K562 (cell line): ENCODE results near the gene CENPX. TPM values are rescaled to one million over a fixed set of nuclear protein-coding genes. Genes with fewer than 3 reads are reported as not detected.

ENCODE experiments used
- ATAC-seq: fragments of 200-7000 bp; cut with Tn5 transposase; 3 replicates; pipeline ENCODE4 v1.9.1; 2020; ENCODE audit warnings: moderate library complexity
- BruUV-seq: library from RNA; stranded (reverse); fragments of 400-500 nt; replicated peaks from 2 replicates; lab custom pipeline; 2021; lab: Mats Ljungman, UMichigan
- CTCF ChIA-PET: fragments of 300-600 bp; formaldehyde crosslinking; extraction: SDS; loops from one replicate; lab custom pipeline; 2021; ENCODE audit warnings: low intra/inter-chr PET ratio; lab: Yijun Ruan, JAX
- POLR2A ChIA-PET: fragments of 300-600, 350-650 bp; sonication (Branson Sonifier 250); formaldehyde crosslinking; extraction: SDS; loops from one replicate; lab custom pipeline; 2021; ENCODE audit warnings: antibody characterized with exemption, inconsistent platforms; lab: Yijun Ruan, JAX
- DNase-seq, 4 experiments: peaks; one replicate each; pipeline versions ENCODE4 v3.0.0 to v3.0.0-alpha.2; 2011 to 2018; ENCODE audit warnings: low spot score in 3 of 4, mixed read lengths in 3 of 4; ENCODE audit errors: extremely low read depth in 1 of 4
- FAIRE-seq: peaks from 2 replicates; lab custom pipeline; 2011; peaks lifted over from hg19 to GRCh38; lab: Jason Lieb, UNC
- H2AFZ ChIP-seq: 2 replicates; pipeline ENCODE4 v1.6.0; 2011; ENCODE audit warnings: low read depth, low read length, control low read depth, inconsistent platforms
- H3K27ac ChIP-seq: fragments of 200-600 bp; 3 replicates; pipeline ENCODE4 v1.8.0; 2011; ENCODE audit warnings: low read depth, mild to moderate bottlenecking, control low read depth, inconsistent platforms, low read length, moderate library complexity, mixed read lengths; ENCODE audit errors: extremely low read depth
- H3K27me3 ChIP-seq, 2 experiments: fragments of 300-600 bp in 1 of 2; 2 replicates in 1 of 2; 3 replicates in 1 of 2; pipeline versions ENCODE4 v1.6.0 to v1.8.0; 2011; ENCODE audit warnings: inconsistent platforms in 2 of 2, low read length in 2 of 2, mild to moderate bottlenecking in 1 of 2, mixed read lengths in 1 of 2, moderate library complexity in 1 of 2; ENCODE audit not compliant: control insufficient read depth in 2 of 2, insufficient read depth in 2 of 2
- H3K36me3 ChIP-seq: fragments of 300-600 bp; 3 replicates; pipeline ENCODE4 v1.8.0; 2011; ENCODE audit warnings: mild to moderate bottlenecking, low read length, inconsistent platforms; ENCODE audit not compliant: control insufficient read depth, insufficient read depth
- H3K4me1 ChIP-seq, 2 experiments: fragments of 200-600 bp in 1 of 2; replicated peaks in 1 of 2; 2 replicates in 1 of 2; 3 replicates in 1 of 2; pipeline versions ENCODE4 v1.5.1 to v1.8.0; 2011; ENCODE audit warnings: inconsistent platforms in 2 of 2, low read length in 2 of 2, mild to moderate bottlenecking in 1 of 2, mixed read lengths in 1 of 2, moderate library complexity in 1 of 2; ENCODE audit not compliant: control insufficient read depth in 2 of 2, insufficient read depth in 2 of 2
- H3K4me2 ChIP-seq: 2 replicates; pipeline ENCODE4 v1.6.1; 2011; ENCODE audit warnings: low read length, control low read depth, inconsistent platforms, mixed read lengths; ENCODE audit not compliant: insufficient read depth
- H3K4me3 ChIP-seq: fragments of 200-600 bp; sonication (generic), shearing (Covaris generic); 2 replicates; pipeline ENCODE4 v1.5.1; 2016; ENCODE audit warnings: control low read depth, inconsistent platforms
- H3K79me2 ChIP-seq: fragments of 200-600 bp; 3 replicates; pipeline ENCODE4 v1.8.0; 2011; ENCODE audit warnings: low read length, inconsistent platforms; ENCODE audit not compliant: control insufficient read depth, insufficient read depth
- H3K9ac ChIP-seq, 2 experiments: 2 replicates each; pipeline versions ENCODE4 v1.6.0 to v1.6.1; 2011; ENCODE audit warnings: low read depth in 2 of 2, low read length in 2 of 2, control low read depth in 1 of 2, inconsistent platforms in 1 of 2, mild to moderate bottlenecking in 1 of 2, mixed read lengths in 1 of 2; ENCODE audit not compliant: insufficient read depth in 1 of 2
- H3K9me1 ChIP-seq: one replicate; pipeline ENCODE4 v1.6.0; 2011; ENCODE audit warnings: inconsistent platforms, mild to moderate bottlenecking, low read length, moderate library complexity; ENCODE audit not compliant: control insufficient read depth, insufficient read depth
- H3K9me3 ChIP-seq: replicated peaks from 2 replicates; pipeline ENCODE4 v1.5.1; 2011; ENCODE audit warnings: low read depth, low read length, inconsistent platforms; ENCODE audit not compliant: control insufficient read depth, insufficient read depth
- H4K20me1 ChIP-seq: replicated peaks from 2 replicates; pipeline ENCODE4 v1.6.1; 2011; ENCODE audit warnings: low read length, inconsistent platforms, mixed read lengths; ENCODE audit not compliant: control insufficient read depth, insufficient read depth
- RBFOX2 ChIP-seq: fragments of 200-400 bp; formaldehyde crosslinking; IDR thresholded peaks from 2 replicates; pipeline ENCODE4 v1.6.1; 2017; ENCODE audit warnings: low read depth, mild to moderate bottlenecking, low read length, moderate library complexity
- ZNF121 ChIP-seq: sonication (generic); formaldehyde crosslinking; conservative IDR thresholded peaks from 2 replicates; pipeline ENCODE4 v1.8.0; 2022; ENCODE audit warnings: missing genetic modification reagents
- WGBS: fragments of 100-300 bp; shearing (Covaris generic); methylation state at CpG from one replicate; pipeline ENCODE4 v1.1.6; 2016; ENCODE audit warnings: low coverage, mixed read lengths; ENCODE audit not compliant: insufficient coverage; ENCODE audit errors: missing lambda C conversion rate; 5-methylcytosine and 5-hydroxymethylcytosine counted together
- in situ Hi-C: fragments of 300-500 bp; cut with MboI; formaldehyde crosslinking; loops from 4 replicates; pipeline ENCODE4 v1.15.0; 2018; ENCODE audit warnings: inconsistent platforms, mixed read lengths
- intact Hi-C: fragments of 100-400 bp; cut with micrococcal nuclease; formaldehyde crosslinking; loops from 2 replicates; pipeline ENCODE4 v1.14.2; 2022
- polyA plus RNA-seq, 8 experiments: library from polyadenylated mRNA; depleted of rRNA in 4 of 8; stranded (reverse) in 5 of 8; unstranded in 3 of 8; fragments of >200 nt; fragmentation: Nextera tagmentation in 2 of 8; fragmentation: Illumina TruSeq in 1 of 8; extraction: Ambion mirVana in 2 of 8; extraction: Trizol in 1 of 8; gene quantifications; 2 replicates each; pipeline versions ENCODE4 v1.2.1 to v1.2.3, GENCODE V29; 2011 to 2014; ENCODE audit warnings: inconsistent platforms in 1 of 8, missing spikeins in 1 of 8
- total RNA-seq, 7 experiments: library from RNA; depleted of rRNA in 6 of 7; stranded (reverse); fragments of >200 nt in 6 of 7; fragmentation: Illumina TruSeq in 2 of 7; extraction: Trizol in 2 of 7; gene quantifications; 2 replicates each; pipeline versions ENCODE4 v1.2.1 to v1.2.3, GENCODE V29; 2011 to 2021; ENCODE audit warnings: low replicate concordance in 1 of 7
- TF ChIP-seq, protein P1 (sequence below): fragments of 450-650 bp; IDR thresholded peaks from 2 replicates; pipeline ENCODE4 v1.6.1; 2016

Gene CENPX
- total and polyA plus RNA-seq, 9 of the 15 experiments (the other 6 are each of a cell fraction or from before 2014, with no cell fraction given), result 32.7 to 352 (median 127) TPM

DNA sequence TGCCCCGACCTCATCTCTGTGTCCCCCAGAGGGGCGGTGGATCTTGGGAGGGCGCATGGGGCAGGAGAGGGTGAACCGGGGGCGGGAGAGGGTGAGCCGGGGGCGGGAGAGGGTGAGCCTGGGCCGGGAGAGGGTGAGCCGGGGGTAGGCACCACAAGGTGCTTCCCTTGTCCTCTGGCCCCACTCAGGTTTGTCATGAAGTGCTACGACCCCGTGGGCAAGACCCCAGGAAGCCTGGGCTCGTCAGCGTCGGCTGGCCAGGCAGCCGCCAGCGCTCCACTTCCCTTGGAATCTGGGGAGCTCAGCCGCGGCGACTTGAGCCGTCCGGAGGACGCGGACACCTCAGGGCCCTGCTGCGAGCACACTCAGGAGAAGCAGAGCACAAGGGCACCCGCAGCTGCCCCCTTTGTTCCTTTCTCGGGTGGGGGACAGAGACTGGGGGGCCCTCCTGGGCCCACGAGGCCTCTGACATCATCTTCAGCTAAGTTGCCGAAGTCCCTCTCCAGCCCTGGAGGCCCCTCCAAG lies 26.4 kb downstream of the CENPX start:
- H3K9me1 ChIP-seq, result peaks cover 3% of the 10 kb centered on the region
- no TSS peak for BruUV-seq
- no peak for ATAC-seq
- no peak for DNase-seq
- in situ Hi-C loops, result no loop called here
- 84% methylated on average over 10 of the region's 28 CpGs for WGBS
- peaks cover 10% of the 10 kb centered on the region; the same call in 1 of the 3 replicates for H3K36me3 ChIP-seq
- no peaks in the 10 kb centered on the region for H4K20me1 ChIP-seq
- intact Hi-C loops, result no loop called here
- H3K27ac ChIP-seq, result no peak overlapping the region
- H2AFZ ChIP-seq, result no peak overlapping the region
- H3K4me1 ChIP-seq, result peaks cover 0 to 73% of the 10 kb centered on the region in 2 experiments; a peak in 2 of 5 replicates
- no peaks in the 10 kb centered on the region for H3K79me2 ChIP-seq
- H3K9ac ChIP-seq, result peak overlapping the region in 1 of 2 experiments; percentile 35; a peak in 1 of 4 replicates
- TF ChIP-seq, protein P1, sequence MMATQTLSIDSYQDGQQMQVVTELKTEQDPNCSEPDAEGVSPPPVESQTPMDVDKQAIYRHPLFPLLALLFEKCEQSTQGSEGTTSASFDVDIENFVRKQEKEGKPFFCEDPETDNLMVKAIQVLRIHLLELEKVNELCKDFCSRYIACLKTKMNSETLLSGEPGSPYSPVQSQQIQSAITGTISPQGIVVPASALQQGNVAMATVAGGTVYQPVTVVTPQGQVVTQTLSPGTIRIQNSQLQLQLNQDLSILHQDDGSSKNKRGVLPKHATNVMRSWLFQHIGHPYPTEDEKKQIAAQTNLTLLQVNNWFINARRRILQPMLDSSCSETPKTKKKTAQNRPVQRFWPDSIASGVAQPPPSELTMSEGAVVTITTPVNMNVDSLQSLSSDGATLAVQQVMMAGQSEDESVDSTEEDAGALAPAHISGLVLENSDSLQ, result no peak
- TF ChIP-seq ZNF121 (CRISPR knock-in tag) (no peak), RBFOX2 (0 out of 2 replicates have a peak, but pooled peaks have one; percentile 10)
- ChIA-PET POLR2A (interaction anchor here (1.0 kb wide), 1 partner anchor 10 kb away, joined by 3 read pairs; no protein-coding TSS in a partner anchor), CTCF (no interaction called here)
- no peak overlapping the region for H3K4me3 ChIP-seq
- H3K9me3 ChIP-seq, result no peaks in the 10 kb centered on the region
- H3K4me2 ChIP-seq, result no peak overlapping the region
- FAIRE-seq, result no peak
- H3K27me3 ChIP-seq, result no peaks in the 10 kb centered on the region
